ENCODE data around the gene KIF6. TPM values are rescaled to one million over a fixed set of nuclear protein-coding genes. Genes with fewer than 3 reads are reported as not detected.

KIF6 gene
- total RNA-seq, 1 donor from 2014 or later = not detected

DNA sequence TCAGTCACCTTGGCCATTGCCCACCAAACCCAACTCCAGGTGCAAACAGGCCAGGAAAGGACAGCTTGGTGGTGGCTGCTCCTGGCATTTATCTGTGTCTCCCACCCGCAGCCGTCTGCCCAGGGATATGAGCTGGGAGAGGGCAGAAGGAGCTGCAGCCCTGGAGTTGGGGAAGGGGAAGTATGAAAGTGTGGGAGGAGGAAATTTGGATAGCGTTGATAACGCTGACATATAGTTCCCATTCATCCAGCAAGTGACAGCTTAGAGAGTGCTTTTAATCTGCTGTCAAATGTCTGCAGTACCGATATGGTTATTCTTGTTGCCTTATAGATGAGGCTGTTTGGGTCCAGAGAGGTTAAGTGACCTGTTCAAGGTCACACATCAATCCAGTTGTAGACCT lies 403.4 kb downstream of the KIF6 start:
- H3K4me3 ChIP-seq (ENCODE audit: low read depth, low read length) = no peak overlapping the region
- peaks cover 2% of the 10 kb centered on the region for H3K27me3 ChIP-seq (ENCODE audit: control insufficient read depth, insufficient read depth, low read length)
- TF ChIP-seq, protein P1, sequence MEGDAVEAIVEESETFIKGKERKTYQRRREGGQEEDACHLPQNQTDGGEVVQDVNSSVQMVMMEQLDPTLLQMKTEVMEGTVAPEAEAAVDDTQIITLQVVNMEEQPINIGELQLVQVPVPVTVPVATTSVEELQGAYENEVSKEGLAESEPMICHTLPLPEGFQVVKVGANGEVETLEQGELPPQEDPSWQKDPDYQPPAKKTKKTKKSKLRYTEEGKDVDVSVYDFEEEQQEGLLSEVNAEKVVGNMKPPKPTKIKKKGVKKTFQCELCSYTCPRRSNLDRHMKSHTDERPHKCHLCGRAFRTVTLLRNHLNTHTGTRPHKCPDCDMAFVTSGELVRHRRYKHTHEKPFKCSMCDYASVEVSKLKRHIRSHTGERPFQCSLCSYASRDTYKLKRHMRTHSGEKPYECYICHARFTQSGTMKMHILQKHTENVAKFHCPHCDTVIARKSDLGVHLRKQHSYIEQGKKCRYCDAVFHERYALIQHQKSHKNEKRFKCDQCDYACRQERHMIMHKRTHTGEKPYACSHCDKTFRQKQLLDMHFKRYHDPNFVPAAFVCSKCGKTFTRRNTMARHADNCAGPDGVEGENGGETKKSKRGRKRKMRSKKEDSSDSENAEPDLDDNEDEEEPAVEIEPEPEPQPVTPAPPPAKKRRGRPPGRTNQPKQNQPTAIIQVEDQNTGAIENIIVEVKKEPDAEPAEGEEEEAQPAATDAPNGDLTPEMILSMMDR (IDR thresholded peaks at IDR 0.05; ENCODE audit: insufficient read depth, low read length, severe bottlenecking) = no peak
- DNase-seq (ENCODE audit: low read depth) (no peak), FAIRE-seq (no peak)
- no peaks in the 10 kb centered on the region for H3K36me3 ChIP-seq (ENCODE audit: control insufficient read depth, insufficient read depth, low read length)

- peaks cover 2% of the 10 kb centered on the region for H3K27me3 ChIP-seq (ENCODE audit: control insufficient read depth, insufficient read depth, low read length)
- no peak for FAIRE-seq
- TF ChIP-seq, protein P1 (IDR thresholded peaks at IDR 0.05; ENCODE audit: insufficient read depth, low read length, severe bottlenecking) = no peak
Measured at GRCh38 chr6:39320363-39320984, 404.7 kb downstream of the KIF6 start.

GRCh38 chr6:39319621-39320362 lies 405.4 kb downstream of the KIF6 start:
- Histone ChIP-seq H3K4me3 (ENCODE audit: low read depth, low read length) (no peak overlapping the region), H3K36me3 (ENCODE audit: control insufficient read depth, insufficient read depth, low read length) (no peaks in the 10 kb centered on the region), H3K27me3 (ENCODE audit: control insufficient read depth, insufficient read depth, low read length) (peaks cover 2% of the 10 kb centered on the region)
- FAIRE-seq (no peak), DNase-seq (ENCODE audit: low read depth) (no peak)
- TF ChIP-seq, protein P1 (IDR thresholded peaks at IDR 0.05; ENCODE audit: insufficient read depth, low read length, severe bottlenecking) = no peak

More at GRCh38 chr6:39320363-39320984, 404.7 kb downstream of the KIF6 start:
- no peak for DNase-seq (ENCODE audit: low read depth)
- no peak overlapping the region for H3K4me3 ChIP-seq (ENCODE audit: low read depth, low read length)
- H3K36me3 ChIP-seq (ENCODE audit: control insufficient read depth, insufficient read depth, low read length) = no peaks in the 10 kb centered on the region

DNA sequence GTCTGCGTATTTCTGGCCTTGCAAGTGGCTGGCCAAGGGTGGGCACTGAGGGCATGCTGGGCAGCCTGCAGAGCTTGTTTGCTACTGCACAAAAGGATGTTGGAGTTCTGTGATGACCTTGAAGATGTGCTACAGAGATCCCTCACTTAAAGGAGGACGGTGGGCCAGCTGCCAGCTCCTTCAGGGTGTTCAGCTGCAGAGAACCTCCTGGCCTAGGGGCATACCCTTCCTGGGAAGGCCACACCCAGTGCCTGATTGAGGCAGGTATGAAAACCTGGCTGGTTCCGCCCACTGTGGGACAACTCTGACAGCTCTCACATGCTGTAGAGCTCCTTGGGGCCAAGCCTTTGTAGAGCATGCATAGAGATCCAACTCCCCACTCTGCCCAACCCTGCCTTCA lies 408.0 kb downstream of the KIF6 start:
- H3K36me3 ChIP-seq (ENCODE audit: control insufficient read depth, insufficient read depth, low read length) = no peaks in the 10 kb centered on the region
- H3K27me3 ChIP-seq (ENCODE audit: control insufficient read depth, insufficient read depth, low read length) = peaks cover 26% of the 10 kb centered on the region
- no peak overlapping the region for H3K4me3 ChIP-seq (ENCODE audit: low read depth, low read length)
- DNase-seq (ENCODE audit: low read depth) (no peak), FAIRE-seq (no peak)
- TF ChIP-seq, protein P1 (IDR thresholded peaks at IDR 0.05; ENCODE audit: insufficient read depth, low read length, severe bottlenecking) = no peak

- H3K27me3 ChIP-seq (ENCODE audit: control insufficient read depth, insufficient read depth, low read length) = peaks cover 31% of the 10 kb centered on the region
- no peaks in the 10 kb centered on the region for H3K36me3 ChIP-seq (ENCODE audit: control insufficient read depth, insufficient read depth, low read length)
- no peak for DNase-seq (ENCODE audit: low read depth)
- no peak within 1 kb of the TSS for H3K4me3 ChIP-seq (ENCODE audit: low read depth, low read length)
- TF ChIP-seq, protein P1 (IDR thresholded peaks at IDR 0.05; ENCODE audit: insufficient read depth, low read length, severe bottlenecking) = no peak
- no peak for FAIRE-seq
Measured at GRCh38 chr6:39314273-39314795, 410.9 kb downstream of the KIF6 start, which contains the start of gene KCNK17. Gene KCNK17, minus strand, starts transcription at chr6:39314419. Its CDS starts 99 bp downstream, at chr6:39314320.

Data from bronchial epithelial cell (primary cell).